Midbrain (tissue), 1 donor: Measurements from ENCODE around the gene NYAP2.

Experiments used
- DNase-seq: peaks from one replicate; lab custom pipeline; 2025; lab: John Stamatoyannopoulos, UW

The NYAP2 gene

DNA sequence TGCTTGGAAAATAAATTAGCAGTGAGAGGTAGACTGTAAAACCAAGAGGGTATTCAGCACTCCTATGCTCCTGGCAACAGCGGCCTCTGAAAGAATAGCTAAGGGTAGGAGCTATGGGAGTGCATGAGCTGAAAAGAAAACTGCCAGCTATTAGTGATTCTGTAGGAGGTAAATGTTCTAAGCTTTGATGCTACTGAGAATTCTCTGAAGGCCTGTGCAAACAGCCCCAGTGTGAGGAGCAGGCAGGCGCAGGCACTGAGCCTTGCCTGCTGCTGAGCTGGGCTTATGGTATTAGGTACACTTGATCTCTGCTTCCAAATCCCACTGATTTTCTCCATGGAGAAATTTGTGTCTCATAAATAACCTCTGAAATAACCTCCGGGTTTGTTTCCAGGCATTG lies 86.7 kb downstream of the NYAP2 start:
- no peak for DNase-seq

DNA sequence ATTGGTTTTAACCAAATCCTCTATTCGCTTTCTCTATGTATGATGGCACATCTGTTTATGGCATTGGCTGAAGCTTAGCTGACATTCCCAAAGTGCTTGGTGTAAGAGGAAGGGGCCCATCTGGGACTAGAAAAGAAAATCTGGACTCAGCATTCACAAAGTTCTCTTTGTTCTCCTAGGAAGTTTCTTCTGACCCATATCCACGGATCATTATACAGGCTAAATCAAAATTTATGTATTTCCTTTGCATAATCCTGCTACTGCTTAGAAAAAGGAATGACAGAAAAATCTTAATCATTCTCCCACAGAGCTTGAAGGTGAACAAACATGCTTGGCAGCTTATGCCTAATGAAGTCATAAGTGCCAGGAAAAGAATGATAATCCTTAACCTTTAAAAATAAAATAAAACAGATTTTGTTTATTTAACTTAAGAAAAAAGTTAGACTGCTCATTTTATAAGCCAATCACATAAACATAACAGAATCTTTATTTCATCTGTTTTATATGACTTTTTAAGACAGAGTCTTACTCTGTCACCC lies 88.4 kb downstream of the NYAP2 start:
- no peak for DNase-seq

DNA sequence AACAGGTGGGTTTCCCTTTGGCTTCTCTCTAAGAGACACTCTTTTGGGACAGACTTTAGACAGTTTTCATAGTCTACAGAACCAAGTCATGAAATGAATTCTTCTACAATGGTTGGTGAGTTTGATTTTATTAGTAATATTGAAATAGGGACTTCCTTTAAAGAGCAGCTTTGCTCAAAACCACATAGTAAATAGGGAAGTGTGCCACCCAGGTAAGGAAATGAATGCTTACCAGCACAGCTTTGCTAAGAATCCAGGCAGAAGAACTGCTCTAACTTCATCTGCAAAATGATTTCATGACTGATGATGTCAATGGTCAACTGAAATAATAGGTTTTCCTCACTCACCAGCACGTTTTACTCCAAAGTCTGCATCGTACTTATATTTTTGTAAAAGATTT lies 89.2 kb downstream of the NYAP2 start:
- DNase-seq = no peak

DNA sequence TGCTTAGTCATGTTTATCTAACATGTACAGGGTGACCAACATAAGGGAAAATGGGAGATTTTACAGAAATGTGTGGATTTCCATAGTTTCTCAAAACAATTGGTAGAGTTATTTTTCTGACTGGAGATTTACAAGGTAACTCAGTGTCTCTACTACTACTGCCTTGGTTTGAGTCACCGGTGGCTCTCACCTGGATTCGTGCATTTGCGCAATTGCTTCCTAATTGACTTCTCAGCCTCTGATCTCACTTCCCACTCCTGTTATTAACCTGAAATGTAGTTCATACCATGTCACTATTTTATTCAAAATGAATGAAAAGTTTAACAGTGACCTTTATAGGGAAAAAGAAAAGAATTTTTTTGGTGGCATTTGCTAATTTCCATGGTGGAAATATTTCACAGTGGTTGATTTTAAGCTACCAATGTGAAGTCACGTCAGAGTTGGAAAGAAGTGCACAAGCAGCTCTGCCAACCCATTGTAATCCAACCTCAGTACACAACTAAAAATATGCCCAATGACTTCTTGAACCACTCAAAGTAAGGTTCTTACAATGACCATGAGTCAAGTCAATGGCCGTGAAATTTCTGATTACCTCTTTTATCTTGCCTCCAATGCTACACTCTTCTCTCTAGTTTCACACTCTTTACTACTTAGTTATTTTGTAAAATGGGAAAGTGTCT lies 94.0 kb downstream of the NYAP2 start:
- no peak for DNase-seq

DNA sequence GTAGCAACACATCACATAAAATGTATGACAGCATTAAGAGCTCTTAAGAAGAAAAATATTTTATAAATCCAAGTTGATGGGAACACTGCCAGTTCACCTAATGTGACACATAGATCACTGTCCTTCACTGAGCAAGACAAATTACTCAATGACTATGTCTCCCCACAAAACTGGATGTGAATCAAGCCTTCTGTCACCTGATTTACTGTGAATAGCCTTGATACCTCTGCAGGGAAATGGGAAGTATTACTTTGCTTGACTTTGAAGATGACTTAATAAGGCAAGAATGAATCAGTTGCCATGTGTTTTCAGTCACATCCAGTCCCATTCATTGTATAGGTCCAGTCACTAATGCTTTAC lies 94.6 kb downstream of the NYAP2 start:
- no peak for DNase-seq

DNA sequence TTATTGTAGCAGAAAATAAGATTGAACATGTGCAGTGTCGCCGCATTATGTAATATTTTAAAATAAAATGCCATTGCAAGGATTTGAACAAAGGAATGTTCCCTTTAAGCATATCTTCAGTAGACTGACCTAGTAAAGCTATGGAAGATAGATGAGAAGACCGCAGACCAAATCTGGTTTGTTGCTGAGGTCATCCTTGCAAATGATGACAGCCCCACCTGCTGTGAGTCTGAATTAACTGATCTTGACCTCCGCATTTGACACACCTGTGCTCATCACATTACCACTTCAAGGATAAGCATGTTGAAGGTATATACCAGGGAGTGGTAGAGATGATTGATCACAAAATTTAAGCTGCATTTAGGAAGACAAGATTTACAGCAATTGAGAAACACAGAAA lies 96.2 kb downstream of the NYAP2 start:
- no peak for DNase-seq

DNA sequence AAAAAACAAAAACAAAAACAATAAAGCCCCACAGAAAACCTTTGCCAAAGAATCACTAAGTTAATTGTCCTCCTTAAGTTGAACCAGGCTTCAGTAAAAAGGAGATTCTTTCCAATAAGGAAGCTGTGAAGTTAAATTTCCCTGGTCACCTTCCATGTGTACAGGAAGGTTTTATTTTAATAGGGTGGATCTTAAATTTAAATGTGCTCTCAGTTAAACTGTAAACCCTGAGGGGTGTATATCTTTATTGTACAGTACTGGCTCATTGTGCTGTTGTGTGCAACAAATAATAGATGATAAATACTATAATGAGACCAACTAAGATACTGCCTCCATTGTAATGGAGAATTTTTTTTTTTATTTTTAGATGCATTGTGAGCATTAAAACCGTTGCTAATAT lies 97.1 kb downstream of the NYAP2 start:
- DNase-seq = no peak

DNA sequence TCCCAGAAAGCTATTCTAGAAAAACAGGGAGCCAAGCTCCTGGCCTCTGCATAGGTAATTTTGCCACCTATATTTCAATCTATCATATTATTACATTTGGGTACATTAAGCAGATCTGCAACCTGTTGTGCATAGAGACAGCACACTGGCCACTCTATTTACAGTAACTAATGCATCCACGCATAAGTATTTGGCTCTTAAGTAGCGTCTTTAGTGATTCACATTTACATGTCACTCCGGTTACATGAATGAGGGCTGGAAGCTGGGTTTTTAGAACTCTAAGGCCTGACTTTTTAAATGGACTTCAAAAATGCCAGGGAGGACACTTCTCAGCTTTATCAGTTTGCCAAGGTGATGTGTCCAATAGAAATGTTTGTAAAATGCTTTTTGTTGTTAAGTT lies 97.7 kb downstream of the NYAP2 start:
- DNase-seq = no peak

DNA sequence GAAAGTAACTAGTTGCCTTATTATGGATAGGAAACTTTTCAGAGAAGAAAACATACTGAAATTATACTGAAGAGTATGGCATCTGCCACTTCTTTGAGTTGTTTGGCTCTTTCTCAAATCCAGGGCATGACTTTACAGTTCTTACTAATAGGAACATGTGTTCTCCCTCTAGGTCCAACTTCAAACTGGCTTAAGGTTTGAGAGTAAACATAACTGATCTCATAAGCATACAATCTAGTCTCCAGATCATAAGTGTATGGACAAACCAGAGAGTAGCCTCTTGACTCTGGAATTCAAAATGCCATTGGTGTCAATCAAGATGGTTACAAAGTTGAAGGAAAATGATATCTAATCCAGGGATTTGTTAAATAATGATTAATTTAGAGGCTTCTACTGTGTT lies 101.5 kb downstream of the NYAP2 start:
- DNase-seq = no peak

DNA sequence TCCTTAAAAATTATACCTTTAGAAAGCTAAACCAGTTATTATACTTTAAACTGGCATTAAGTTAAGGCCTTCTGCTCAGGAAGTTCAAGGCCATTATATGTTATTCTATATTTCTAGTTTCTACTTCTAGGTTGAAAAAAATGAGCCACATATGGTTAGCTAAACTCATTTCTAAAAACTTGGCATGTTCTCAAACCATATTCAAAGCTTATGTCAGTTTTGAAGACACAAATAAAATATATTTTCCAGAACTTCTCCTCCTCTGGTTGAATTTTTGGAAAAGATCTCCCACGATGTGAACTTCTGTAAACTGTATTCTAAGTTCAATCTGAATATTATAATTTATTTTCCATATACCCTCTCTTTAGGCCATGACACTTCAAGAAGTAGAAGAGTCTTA lies 103.5 kb downstream of the NYAP2 start:
- DNase-seq = no peak

DNA sequence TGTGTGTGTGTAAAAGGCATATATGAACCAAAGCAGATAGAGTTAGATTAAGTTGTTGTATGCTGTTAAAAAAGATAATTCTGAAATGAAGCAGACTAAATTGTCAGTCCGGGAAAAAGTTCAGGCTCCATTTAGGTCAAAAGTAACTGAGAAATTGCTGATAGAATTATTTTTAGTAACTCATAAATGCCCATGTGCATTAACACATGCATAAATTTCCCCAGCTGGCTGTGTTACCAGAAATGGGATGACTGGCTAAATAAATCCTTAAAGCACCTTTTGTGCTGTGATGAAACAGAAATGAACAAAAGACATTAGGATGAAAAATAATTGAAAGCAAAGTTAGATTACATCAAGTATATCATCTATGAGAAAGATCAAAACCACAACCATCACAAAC lies 111.3 kb downstream of the NYAP2 start:
- no peak for DNase-seq

DNA sequence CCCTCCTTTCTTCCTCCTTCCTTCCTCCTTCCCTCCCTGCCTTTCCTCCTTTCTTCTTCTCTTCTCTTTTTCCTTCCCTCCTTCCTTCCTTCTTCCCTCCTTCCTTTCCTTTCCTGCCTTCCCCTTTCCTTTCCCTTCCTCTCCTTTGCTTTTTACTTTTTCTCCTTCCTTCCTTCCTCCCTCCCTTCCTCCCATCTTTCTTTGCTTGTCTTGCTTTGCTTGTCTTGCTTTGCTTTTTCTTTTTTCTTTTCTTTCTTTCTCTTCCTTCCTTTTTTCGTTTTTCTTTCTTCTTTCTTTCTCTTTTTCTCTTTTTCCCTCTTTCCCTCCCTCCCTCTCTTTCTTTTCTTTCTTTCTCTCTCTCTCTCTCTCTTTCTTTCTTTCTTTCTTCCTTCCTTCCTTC lies 113.0 kb downstream of the NYAP2 start:
- no peak for DNase-seq

DNA sequence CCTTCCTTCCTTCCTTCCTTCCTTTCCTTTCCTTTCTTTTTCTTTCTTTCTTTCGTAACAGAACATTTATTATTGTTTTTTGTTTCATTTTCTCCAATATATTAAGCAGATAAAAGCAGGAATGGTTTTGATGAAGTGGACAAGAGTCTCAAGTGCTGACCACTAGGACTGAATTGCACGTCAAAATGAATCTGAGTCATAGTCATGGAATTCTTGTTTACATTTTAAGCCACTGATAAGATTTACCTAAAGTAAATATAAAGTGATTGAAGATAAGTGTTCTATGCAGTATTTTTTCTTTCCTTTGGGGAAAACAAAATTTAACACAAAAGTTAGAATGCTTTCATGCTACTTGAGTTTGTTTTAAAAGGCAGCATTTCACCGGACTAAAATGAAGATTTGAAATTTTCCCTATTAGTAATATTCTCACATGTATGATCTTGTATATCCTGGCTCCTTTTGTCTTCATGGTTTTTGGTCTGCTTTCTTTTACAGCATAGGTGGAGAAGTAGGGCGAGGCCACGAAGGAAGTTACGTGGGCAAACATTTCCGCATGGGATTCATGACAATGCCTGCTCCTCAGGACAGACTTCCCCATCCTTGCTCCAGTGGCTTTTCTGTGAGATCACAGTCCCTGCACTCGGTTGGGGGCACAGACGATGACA lies 113.5 kb downstream of the NYAP2 start:
- no peak for DNase-seq

DNA sequence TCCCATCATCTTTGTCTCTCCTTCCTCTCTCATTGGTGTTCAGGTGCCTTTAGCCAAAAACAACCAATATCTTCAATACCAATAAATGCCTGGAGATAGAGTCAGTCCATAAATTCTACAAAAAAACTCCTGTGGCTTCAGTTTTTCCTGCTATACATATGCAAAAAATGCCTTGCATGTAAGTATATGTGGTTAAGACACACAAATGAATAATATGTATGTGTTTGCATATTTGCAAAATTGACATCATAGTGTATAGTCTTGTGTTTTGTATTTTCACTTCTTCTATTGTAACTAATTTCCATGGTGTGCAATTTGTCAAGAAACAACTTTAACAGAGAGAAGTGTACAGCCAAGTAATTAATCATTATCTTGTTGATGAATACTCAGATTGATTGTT lies 115.5 kb downstream of the NYAP2 start:
- DNase-seq = no peak

DNA sequence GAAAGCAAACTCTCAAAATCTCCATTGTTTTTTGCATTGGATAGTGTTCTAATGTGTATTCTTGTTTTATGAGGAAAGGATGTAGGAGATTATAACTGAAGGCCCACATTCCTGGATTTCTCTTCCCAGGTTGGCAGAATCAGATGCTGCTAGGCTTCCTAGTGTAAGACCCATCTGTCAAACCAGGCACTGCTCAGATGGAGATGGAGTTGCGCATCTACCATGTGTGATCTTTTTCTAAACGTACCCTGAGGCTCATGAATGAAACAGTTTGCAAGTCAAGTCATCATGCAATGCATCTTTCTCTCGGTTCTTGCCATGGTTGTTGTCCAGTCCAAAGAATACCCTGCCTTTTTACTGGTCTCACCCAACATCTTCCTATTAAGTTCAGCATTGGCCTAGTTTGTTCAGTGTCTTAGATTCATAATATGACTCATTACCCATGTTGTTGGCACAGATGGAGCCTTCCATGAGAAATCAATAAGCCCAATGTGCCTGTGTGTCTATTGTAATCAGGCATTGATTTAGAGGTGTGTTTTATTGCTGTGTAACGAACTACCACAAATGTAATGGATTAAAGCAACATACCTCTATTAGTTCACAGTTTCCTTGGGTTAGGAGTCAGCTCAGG lies 127.4 kb downstream of the NYAP2 start:
- DNase-seq = no peak

DNA sequence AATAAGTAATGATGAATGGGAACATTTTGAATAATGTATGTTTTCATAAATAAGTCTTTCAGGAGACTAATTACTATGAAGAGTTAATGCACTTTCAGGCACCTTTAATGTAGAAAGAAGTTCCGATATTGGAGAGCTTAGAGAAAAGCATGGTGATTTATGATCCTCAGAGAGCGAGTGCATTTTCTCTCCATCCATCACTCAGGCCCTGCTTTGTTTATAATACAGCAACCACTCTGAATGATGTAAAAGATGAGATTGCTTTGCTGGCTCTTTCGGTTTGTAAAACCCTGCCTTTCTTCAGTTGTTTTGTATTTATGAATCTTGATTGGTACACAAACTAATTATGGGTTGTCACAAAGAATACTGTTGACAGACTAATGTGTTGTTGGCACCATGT lies 132.0 kb downstream of the NYAP2 start:
- DNase-seq = no peak

DNA sequence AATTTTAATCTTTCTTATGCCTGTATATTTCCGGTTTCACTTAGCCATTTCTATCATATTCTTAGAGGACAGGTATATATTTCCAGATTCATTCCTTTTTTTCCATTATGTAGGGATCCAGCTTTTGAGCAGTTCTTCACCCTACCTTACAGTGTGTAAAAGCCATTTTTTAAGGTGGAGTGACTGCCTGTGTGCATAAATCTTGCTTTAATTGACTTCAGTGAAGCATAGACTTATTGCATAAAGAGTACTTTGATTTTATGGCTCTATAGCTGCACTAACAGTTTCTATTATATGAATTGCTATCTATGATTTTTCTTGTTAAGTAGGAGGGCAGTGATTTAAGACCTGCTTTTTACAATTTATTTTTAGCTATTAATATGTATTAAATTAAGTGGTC lies 132.6 kb downstream of the NYAP2 start:
- no peak for DNase-seq

DNA sequence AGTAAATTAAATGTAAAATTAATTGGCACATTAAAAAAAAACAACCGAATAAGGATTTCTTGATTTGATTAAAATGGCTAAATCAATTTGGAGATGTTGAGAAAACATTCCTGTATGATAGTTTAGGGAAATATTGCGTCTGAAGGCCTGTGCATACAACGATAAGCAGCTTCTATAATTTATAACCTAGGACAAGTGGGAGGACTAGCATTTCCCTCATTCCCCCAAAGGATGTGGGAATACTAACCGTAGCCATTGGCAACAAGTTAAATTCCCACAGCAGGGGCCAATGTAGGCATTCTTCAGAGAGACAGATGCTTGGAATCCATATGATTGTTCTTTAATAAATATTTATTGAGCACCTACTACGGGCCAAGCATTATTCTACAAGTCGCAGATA lies 134.5 kb downstream of the NYAP2 start:
- no peak for DNase-seq

DNA sequence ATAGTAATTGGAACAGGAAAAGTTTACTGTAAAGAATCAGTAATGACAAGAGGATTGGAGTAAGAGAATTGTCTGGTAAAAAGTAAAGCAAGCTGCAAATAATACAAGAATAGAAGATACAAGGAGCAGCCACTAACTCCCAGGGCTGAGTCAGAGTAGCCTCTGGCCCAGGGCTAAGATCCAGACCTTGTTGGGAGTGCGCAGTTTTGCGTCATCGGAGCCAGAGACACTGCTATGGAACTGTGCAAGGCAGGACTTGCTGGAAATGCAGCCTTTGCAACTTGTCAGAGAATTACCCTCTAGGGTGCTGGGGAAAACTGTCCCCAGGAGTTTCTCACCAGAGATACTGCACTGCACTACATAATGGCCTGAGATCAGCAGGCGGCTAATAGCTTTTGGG lies 135.2 kb downstream of the NYAP2 start:
- DNase-seq = no peak

DNA sequence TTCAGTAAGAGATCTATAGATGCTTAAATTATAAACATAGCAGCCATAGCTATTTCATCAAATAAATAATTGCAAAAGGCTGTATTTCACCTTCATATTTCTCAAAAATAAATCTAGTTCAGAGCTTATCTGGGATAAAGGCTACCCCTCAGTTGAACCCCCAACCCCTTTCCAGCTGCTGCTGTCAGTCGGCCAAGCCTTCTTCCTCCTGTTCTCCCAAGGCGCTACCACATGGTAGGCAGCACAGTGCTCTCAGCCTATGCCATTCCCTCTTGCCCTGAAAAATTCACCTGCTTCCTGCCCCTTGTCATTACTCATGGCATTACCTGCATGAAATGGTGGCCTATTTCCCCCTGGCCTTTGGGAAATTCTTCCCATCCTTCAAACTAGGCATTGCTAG lies 136.5 kb downstream of the NYAP2 start:
- no peak for DNase-seq

DNA sequence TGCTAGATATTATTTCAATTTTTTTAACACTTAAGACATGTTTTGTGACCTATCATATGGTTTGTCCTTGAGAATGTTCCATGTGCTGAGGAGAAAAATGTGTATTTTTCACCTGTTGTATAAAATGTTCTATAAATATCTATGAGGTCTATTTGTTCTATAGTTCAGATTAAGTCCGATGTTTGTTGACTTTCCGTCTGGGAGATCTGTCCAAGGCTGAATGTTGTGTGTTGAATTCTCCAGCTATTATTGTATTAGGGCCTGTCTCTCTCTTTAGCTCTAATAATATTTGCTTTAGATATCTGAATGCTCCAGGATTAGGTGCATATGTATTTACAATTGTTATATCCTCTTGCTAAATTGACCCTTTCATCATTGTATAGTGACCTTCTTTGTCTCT lies 144.1 kb downstream of the NYAP2 start:
- DNase-seq = no peak

DNA sequence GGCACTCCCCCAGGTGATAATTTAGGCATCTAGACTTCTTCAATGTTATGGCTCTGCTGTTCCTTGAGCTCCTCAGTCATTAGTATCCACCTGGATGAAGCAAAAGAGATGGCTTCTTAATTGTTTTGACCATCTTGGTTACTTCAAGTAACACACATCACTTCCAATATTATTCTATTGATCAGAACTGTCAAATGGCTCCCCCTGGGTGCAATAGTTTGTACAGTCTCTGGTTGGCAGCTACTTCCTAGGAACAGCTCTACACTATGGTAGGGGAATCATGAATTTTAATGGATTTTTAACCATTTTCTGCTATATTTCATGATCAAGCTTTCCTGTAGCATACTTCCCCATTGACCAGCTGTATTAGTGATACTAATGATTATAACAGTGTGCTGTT lies 157.0 kb downstream of the NYAP2 start:
- DNase-seq = no peak

DNA sequence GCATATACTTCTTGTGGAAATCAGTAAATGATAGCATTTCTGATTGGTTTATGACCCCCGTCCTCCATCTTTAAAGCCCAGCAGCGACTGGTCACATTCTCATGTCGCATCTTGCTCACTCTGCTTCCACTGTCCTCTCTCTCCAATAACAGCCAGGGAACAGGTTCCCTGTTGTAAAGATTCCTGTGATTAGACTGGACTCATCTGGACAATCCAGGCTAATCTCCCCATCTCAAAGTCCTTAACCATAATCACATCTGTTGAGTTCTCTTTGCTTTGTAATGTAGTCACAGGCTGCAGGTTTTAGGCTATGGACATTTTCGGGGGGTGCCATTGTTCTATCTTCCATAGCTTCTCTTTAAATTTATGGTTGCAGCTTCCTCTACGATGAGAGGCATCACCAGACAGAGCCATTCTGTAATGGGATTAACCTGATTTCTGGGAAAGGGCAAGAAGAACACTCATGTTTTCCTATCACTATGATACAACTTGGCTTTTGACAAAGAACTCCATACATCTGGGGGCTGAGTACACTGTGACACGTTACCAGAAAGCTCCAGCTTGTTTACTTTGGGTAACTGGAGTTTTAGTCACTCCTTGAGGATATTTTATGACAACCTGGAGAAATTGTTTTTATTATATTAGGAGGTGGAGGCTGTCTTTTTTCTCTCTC lies 159.0 kb downstream of the NYAP2 start:
- DNase-seq = no peak
